Fibroblast of lung (primary cell): Measurements from ENCODE around the gene COASY.
"Not testable (repeated sequence)": the region's sequence is repeated elsewhere in the genome, so short reads cannot be mapped to it uniquely, and the experiment has no call there.

Experiments
- CTCF ChIP-seq, 2 donors: IDR thresholded peaks in 1 of 2; conservative IDR thresholded peaks in 1 of 2; 1 replicate in 1 of 2; 2 replicates in 1 of 2; pipeline ENCODE4 v1.5.1; 2011 to 2012; ENCODE audit warnings: low read length in 2 of 2, control low read depth in 1 of 2, inconsistent platforms in 1 of 2, low read depth in 1 of 2, mild to moderate bottlenecking in 1 of 2
- EZH2 ChIP-seq: IDR thresholded peaks from 2 replicates; pipeline ENCODE4 v1.5.1; 2012; ENCODE audit warnings: low read length, control low read depth, mild to moderate bottlenecking; ENCODE audit errors: missing control alignments

- not testable (repeated sequence) for TF ChIP-seq EZH2; CTCF (conservative IDR thresholded peaks at IDR 0.05 in 1 of 2, IDR thresholded peaks at IDR 0.05 in 1 of 2; ENCODE audit: low read depth in 1 of 2, low read length in 2 of 2)
These were observed 21.4 kb upstream of the COASY start for GRCh38 chr17:42540558-42540957.
